ENCODE measurements around the gene SERGEF. TPM values are rescaled to one million over a fixed set of nuclear protein-coding genes. Genes with fewer than 3 reads are reported as not detected.

SERGEF gene
- total and polyA plus RNA-seq, 7 donors = 24.0 to 50.4 (median 30.7) TPM

DNA sequence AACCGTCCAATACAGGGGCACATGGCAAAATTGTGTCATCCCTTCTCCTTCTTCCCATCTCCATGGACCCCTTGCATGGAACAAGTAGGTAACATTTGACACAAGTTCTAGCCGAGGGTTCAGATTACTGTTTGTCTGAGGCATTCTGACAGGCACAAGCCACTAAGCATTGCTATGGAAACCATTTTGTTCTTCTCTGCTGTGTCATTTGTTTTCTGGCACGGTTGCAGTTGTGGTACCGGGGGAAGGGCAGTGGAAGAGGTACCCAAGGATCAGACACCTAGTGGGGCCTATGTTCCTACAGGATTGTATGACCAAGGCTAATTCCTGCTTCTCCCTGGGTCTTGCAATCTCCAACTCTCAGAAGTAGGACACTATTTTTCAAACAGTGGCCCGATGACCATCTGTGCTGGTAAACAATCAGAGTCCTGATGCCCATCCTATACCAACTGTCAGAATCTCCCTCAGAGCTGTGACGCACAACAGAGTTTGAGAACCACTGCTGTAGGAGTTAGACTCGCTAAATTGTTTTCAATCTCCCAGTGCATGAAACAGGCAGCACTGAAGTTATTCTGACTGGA is 209.0 kb downstream of the SERGEF start:
- no peaks in the 10 kb centered on the region for H3K9me3 ChIP-seq
- H3K27me3 ChIP-seq = no peaks in the 10 kb centered on the region
- TF ChIP-seq EP300 (IDR thresholded peaks at IDR 0.05) = no peak
- no peak for TF ChIP-seq POLR2A (IDR thresholded peaks at IDR 0.05)
- TF ChIP-seq, protein P1, sequence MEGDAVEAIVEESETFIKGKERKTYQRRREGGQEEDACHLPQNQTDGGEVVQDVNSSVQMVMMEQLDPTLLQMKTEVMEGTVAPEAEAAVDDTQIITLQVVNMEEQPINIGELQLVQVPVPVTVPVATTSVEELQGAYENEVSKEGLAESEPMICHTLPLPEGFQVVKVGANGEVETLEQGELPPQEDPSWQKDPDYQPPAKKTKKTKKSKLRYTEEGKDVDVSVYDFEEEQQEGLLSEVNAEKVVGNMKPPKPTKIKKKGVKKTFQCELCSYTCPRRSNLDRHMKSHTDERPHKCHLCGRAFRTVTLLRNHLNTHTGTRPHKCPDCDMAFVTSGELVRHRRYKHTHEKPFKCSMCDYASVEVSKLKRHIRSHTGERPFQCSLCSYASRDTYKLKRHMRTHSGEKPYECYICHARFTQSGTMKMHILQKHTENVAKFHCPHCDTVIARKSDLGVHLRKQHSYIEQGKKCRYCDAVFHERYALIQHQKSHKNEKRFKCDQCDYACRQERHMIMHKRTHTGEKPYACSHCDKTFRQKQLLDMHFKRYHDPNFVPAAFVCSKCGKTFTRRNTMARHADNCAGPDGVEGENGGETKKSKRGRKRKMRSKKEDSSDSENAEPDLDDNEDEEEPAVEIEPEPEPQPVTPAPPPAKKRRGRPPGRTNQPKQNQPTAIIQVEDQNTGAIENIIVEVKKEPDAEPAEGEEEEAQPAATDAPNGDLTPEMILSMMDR (IDR thresholded peaks at IDR 0.05) = no peak
- TF ChIP-seq POLR2AphosphoS5 (IDR thresholded peaks at IDR 0.05) = no peak
- intact Hi-C loops (cut with DNase I) = no loop called here
- H3K4me3 ChIP-seq = no peak overlapping the region
- H3K36me3 ChIP-seq = no peaks in the 10 kb centered on the region
- WGBS, 2 donors = 88 to 94% methylated on average over 7 of the region's 7 CpGs
- DNase-seq = no peak
- no peak overlapping the region for H3K27ac ChIP-seq
- peaks cover 0 to 3% (median 0%) of the 10 kb centered on the region in 4 donors for H3K4me1 ChIP-seq

DNA sequence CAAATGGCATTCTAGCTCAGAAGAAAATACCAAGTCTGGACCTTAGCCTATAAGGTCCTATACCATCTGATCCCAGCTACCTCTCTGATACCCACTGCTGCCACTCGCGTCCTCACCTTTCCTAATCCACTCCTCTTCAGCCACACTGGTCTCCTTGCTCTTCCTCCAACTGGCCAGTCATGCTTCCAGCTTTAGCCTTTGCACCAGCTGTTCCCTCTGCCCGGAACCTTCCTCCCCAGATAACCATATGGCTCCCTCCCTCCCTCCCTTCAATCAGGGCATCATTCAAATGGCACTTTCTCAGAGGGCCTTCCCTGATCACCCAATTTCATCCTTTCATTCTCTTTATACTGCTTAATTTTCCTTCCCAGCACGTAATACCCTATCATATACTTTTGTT is 210.4 kb downstream of the SERGEF start:
- no peak for DNase-seq
- H3K36me3 ChIP-seq = no peaks in the 10 kb centered on the region
- H3K4me1 ChIP-seq = peaks cover 0 to 13% (median 3%) of the 10 kb centered on the region in 4 donors
- no peak overlapping the region for H3K27ac ChIP-seq
- TF ChIP-seq EP300 (IDR thresholded peaks at IDR 0.05) (no peak), POLR2AphosphoS5 (IDR thresholded peaks at IDR 0.05) (no peak), POLR2A (IDR thresholded peaks at IDR 0.05) (no peak)
- TF ChIP-seq, protein P1 (IDR thresholded peaks at IDR 0.05) = no peak
- intact Hi-C loops (cut with DNase I) = no loop called here
- H3K9me3 ChIP-seq = no peaks in the 10 kb centered on the region
- no peak overlapping the region for H3K4me3 ChIP-seq
- 90% methylated on average over 4 of the region's 4 CpGs for WGBS, 2 donors
- no peaks in the 10 kb centered on the region for H3K27me3 ChIP-seq

DNA sequence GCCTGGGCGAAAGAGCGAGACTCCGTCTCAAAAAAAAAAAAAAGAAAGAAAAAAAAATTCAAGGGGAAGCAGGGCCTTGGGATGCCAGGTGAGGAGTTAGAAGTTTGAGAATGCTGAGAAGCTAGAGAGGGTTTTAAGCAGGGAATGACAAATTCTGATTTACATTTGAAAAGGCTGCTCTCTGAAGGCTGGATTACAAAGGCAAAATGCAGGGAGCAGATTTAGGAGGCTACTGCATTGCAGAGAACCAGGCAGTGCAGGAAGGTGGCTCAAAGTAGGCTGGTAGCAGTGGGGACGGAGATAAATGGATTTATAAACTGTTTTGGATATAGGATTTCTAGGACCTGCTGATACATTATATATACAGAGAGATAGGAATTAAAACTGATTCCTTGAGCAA is 211.7 kb downstream of the SERGEF start:
- H3K36me3 ChIP-seq = no peaks in the 10 kb centered on the region
- peaks cover 0 to 13% (median 3%) of the 10 kb centered on the region in 4 donors for H3K4me1 ChIP-seq
- WGBS, 2 donors = 97 to 99% methylated on average over 4 of the region's 4 CpGs
- TF ChIP-seq POLR2AphosphoS5 (IDR thresholded peaks at IDR 0.05) (no peak), EP300 (IDR thresholded peaks at IDR 0.05) (no peak), POLR2A (IDR thresholded peaks at IDR 0.05) (no peak)
- TF ChIP-seq, protein P1 (IDR thresholded peaks at IDR 0.05) = no peak
- no peaks in the 10 kb centered on the region for H3K9me3 ChIP-seq
- H3K27me3 ChIP-seq = no peaks in the 10 kb centered on the region
- intact Hi-C loops (cut with DNase I) = no loop called here
- H3K27ac ChIP-seq = no peak overlapping the region
- H3K4me3 ChIP-seq = no peak overlapping the region
- no peak for DNase-seq

DNA sequence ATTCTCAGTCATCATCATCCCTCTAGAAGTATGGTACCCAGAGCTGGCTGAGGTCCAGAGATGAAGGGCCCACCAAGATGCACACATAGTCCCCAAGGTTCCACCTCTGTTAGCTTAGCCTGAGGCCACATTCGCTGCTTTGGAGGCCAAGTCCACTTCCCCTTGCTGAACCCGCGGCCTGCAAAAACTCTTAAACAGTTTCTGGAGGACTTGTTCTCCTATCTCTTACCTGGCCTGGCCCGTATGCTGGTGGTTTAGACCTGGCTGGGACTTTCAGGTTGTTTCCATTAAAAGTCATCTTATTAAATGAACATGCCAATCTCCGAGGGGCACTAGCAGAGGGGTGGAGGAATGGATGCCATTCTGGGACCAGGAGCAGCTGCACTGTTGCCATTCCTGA is 213.7 kb downstream of the SERGEF start:
- 96 to 97% methylated on average over 5 of the region's 5 CpGs for WGBS, 2 donors
- Histone ChIP-seq H3K36me3 (no peaks in the 10 kb centered on the region), H3K4me1 (peaks cover 0 to 13% (median 3%) of the 10 kb centered on the region in 4 donors), H3K27me3 (no peaks in the 10 kb centered on the region), H3K4me3 (no peak overlapping the region), H3K27ac (no peak overlapping the region), H3K9me3 (no peaks in the 10 kb centered on the region)
- TF ChIP-seq POLR2A (IDR thresholded peaks at IDR 0.05) (no peak), EP300 (IDR thresholded peaks at IDR 0.05) (no peak), POLR2AphosphoS5 (IDR thresholded peaks at IDR 0.05) (no peak)
- TF ChIP-seq, protein P1 (IDR thresholded peaks at IDR 0.05) = no peak
- intact Hi-C loops (cut with DNase I) = no loop called here
- no peak for DNase-seq

DNA sequence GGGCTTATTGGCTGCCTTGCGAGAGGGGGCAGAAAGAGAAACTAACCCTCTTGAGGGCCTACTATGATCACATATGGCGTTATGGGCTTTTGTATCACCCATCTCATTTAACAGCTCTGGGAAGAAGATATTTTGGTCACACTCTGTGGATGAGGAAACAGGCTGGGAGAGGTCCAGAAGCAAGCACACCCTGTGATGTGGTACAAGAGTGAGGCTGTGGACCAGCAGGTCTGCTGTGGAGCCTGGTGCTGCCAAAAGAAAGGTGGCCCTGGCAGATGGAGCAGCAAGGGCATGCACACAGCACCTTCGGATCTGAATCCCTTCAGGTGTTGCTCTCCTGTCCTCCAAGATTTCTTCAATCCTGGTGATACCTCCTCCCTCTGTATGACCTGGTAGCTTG is 214.1 kb downstream of the SERGEF start:
- 95 to 97% methylated on average over 3 of the region's 3 CpGs for WGBS, 2 donors

More for the DNA sequence above, 214.1 kb downstream of the SERGEF start:
- H3K27ac ChIP-seq = peak overlapping the region in 1 of 4 donors; percentile 11
- no peaks in the 10 kb centered on the region for H3K9me3 ChIP-seq
- DNase-seq = no peak
- no peaks in the 10 kb centered on the region for H3K36me3 ChIP-seq
- TF ChIP-seq POLR2A (IDR thresholded peaks at IDR 0.05) (no peak), POLR2AphosphoS5 (IDR thresholded peaks at IDR 0.05) (no peak), EP300 (IDR thresholded peaks at IDR 0.05) (no peak)
- TF ChIP-seq, protein P1 (IDR thresholded peaks at IDR 0.05) = no peak
- no peaks in the 10 kb centered on the region for H3K27me3 ChIP-seq
- no peak overlapping the region for H3K4me3 ChIP-seq
- intact Hi-C loops (cut with DNase I) = no loop called here
- peaks cover 0 to 13% (median 3%) of the 10 kb centered on the region in 4 donors for H3K4me1 ChIP-seq
